Glutamatergic neuron (in vitro differentiated cells): ENCODE results near the gene TCF7L2. TPM values are rescaled to one million over a fixed set of nuclear protein-coding genes. Genes with fewer than 3 reads are reported as not detected.

Source experiments
- DNase-seq: peaks from one replicate; pipeline ENCODE4 v3.0.0; 2022
- H3K27ac Mint-ChIP-seq: one replicate; pipeline ENCODE4 v1.8.0; 2020; ENCODE audit warnings: mild to moderate bottlenecking, mixed read lengths, inconsistent platforms; ENCODE audit not compliant: unreplicated experiment
- H3K27me3 Mint-ChIP-seq: one replicate; pipeline ENCODE4 v1.8.0; 2020; ENCODE audit warnings: mild to moderate bottlenecking, moderate library complexity, mixed read lengths, inconsistent platforms; ENCODE audit not compliant: unreplicated experiment
- H3K36me3 Mint-ChIP-seq: one replicate; pipeline ENCODE4 v1.8.0; 2020; ENCODE audit warnings: mild to moderate bottlenecking, mixed read lengths, inconsistent platforms; ENCODE audit not compliant: unreplicated experiment
- H3K4me1 Mint-ChIP-seq: one replicate; pipeline ENCODE4 v1.8.0; 2020; ENCODE audit warnings: mild to moderate bottlenecking, low read depth, mixed read lengths, inconsistent platforms; ENCODE audit not compliant: unreplicated experiment
- H3K4me3 Mint-ChIP-seq: one replicate; pipeline ENCODE4 v1.8.0; 2020; ENCODE audit warnings: mild to moderate bottlenecking, mixed read lengths, inconsistent platforms; ENCODE audit not compliant: unreplicated experiment
- H3K9me3 Mint-ChIP-seq: one replicate; pipeline ENCODE4 v1.8.0; 2020; ENCODE audit warnings: mild to moderate bottlenecking, moderate library complexity, mixed read lengths, inconsistent platforms; ENCODE audit not compliant: unreplicated experiment
- CTCF ChIP-seq: fragments of 200-600 bp; sonication (generic); IDR thresholded peaks from one replicate; pipeline ENCODE4 v1.5.0; 2021; ENCODE audit not compliant: partially characterized antibody, unreplicated experiment
- total RNA-seq: library from RNA; stranded (reverse); fragmentation: NEBNext Ultra II Directional; extraction: Animal tissue kit (Norgen Biotek cat#: 25700); gene quantifications from one replicate; pipeline ENCODE4 v1.2.1, GENCODE V29; 2021; ENCODE audit not compliant: unreplicated experiment

Gene TCF7L2
- total RNA-seq, 1 donor from 2014 or later: 5.0 TPM

DNA sequence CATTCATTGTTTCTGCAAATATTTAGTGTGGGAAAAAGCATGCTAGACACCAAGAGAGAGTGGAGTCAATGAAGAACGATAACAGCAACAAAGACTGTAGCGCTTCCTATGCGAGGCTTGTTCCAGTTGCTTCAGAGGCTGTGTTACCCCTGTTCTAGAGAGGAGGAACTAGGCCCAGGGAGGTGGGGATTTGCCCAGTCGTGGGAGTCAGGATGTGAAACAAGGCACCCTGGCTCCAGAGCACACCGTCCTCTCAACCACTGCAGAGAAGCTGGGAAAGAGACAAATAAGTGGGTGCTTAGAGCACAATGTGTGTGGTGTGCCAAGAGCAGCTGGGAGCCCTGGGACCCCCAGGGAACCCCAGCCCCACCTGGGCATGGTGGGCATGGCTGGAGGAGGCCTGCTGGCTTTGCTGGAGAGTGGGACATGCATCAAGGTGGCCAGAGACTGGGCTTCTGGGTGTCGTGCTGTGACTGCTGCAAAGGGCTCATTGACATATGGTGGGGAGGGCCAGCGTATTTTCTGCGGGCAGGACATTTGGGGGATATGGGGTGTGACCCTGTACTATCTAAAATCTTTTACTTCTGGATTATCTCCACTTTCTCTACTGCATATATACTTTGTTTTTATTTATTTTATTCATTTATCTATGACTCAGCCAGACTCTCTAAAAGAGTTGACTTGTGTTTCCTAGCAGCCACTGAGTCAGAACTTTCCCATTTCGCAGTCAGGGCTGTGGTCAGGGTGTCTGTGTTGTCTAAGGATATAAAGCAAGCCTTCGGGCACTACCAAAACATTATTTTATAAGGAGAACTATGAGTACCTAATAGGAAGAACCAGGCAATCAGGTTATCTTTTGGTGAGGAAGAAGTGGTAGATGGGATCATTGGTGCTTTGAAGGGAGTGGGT lies 95.4 kb downstream of the TCF7L2 start:
- Mint-ChIP-seq H3K9me3 (peaks cover 3% of the 10 kb centered on the region), H3K4me1 (peaks cover 17% of the 10 kb centered on the region), H3K27ac (no peak overlapping the region), H3K36me3 (no peaks in the 10 kb centered on the region), H3K27me3 (peaks cover 9% of the 10 kb centered on the region), H3K4me3 (no peak overlapping the region)
- no peak for DNase-seq
- no peak for TF ChIP-seq CTCF

GRCh38 chr10:113047151-113047550 lies 97.1 kb downstream of the TCF7L2 start:
- peaks cover 9% of the 10 kb centered on the region for H3K27me3 Mint-ChIP-seq
- H3K4me1 Mint-ChIP-seq: peaks cover 28% of the 10 kb centered on the region
- no peak for DNase-seq
- TF ChIP-seq CTCF: no peak
- no peak overlapping the region for H3K27ac Mint-ChIP-seq
- H3K9me3 Mint-ChIP-seq: peaks cover 5% of the 10 kb centered on the region
- H3K4me3 Mint-ChIP-seq: no peak overlapping the region
- H3K36me3 Mint-ChIP-seq: no peaks in the 10 kb centered on the region

DNA sequence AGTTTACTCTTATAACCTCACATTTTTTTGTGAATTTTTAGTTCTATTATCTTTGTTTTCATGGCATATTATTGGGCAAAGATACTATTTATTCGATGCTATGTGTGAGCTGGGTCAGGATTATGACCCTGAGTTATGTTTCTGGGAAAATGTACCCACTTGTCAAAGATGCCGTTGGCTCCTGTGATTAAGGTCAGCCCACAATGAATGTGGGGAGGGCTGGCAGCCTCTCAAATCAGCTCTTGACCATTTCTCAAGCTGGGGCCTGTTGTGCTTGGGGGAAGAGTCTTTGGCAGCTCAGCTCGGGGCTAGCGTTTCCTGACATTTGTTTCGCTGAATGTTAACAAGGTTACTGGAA lies 97.5 kb downstream of the TCF7L2 start:
- Mint-ChIP-seq H3K9me3 (peaks cover 5% of the 10 kb centered on the region), H3K4me3 (no peak overlapping the region), H3K27ac (no peak overlapping the region), H3K27me3 (peaks cover 9% of the 10 kb centered on the region), H3K4me1 (peaks cover 30% of the 10 kb centered on the region), H3K36me3 (no peaks in the 10 kb centered on the region)
- DNase-seq: no peak
- no peak for TF ChIP-seq CTCF

DNA sequence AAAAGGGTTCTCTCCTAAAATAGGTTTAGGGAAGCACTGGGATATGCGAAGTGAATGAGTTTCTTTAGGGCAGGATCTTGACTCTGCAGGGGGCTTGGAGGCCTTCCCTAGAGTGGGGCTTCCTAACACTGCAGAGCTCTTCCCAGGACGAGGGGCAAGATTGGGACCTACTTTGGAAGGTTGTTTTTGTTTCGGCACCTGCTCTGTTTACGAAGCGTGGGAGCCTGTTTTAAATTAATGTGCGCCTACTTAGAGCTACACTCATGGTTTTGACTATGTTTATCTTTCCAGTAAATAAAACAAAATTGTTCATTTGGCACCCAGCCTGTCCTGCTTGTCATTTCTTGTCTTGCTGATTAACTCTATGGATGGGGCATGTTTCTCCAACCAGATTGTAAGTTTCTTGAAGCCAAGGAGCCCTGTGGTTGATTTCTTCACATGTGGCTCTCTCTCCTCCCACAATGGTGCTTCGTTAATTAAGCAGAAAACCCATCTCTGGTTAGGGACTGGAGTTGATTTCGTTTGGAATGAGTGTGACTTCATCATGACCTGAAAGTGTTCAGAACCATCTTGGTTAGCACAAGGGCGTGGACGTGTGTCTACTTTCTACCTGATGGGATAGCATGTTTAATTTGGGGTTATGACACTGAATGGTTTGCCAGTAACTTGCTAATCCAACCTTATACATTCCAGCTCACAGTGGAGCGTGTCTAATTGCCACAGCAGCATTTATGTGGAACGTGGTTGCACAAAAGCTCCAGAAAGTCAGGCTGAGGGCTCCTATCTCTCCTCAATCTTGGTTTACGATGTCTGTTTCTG lies 98.1 kb downstream of the TCF7L2 start:
- no peak for DNase-seq
- H3K27me3 Mint-ChIP-seq: peaks cover 9% of the 10 kb centered on the region
- peaks cover 33% of the 10 kb centered on the region for H3K4me1 Mint-ChIP-seq
- H3K27ac Mint-ChIP-seq: no peak overlapping the region
- peaks cover 5% of the 10 kb centered on the region for H3K9me3 Mint-ChIP-seq
- H3K36me3 Mint-ChIP-seq: no peaks in the 10 kb centered on the region
- H3K4me3 Mint-ChIP-seq: no peak overlapping the region
- no peak for TF ChIP-seq CTCF
